NOMO-1 treated with DMSO at 0.1 percent for 48 hours (cell line): Measurements from ENCODE around the gene STN1.

Experiments
- DNase-seq: peaks from one replicate; lab custom pipeline; 2025; ENCODE audit not compliant: unreplicated experiment; lab: John Stamatoyannopoulos, UW

Gene STN1

DNA sequence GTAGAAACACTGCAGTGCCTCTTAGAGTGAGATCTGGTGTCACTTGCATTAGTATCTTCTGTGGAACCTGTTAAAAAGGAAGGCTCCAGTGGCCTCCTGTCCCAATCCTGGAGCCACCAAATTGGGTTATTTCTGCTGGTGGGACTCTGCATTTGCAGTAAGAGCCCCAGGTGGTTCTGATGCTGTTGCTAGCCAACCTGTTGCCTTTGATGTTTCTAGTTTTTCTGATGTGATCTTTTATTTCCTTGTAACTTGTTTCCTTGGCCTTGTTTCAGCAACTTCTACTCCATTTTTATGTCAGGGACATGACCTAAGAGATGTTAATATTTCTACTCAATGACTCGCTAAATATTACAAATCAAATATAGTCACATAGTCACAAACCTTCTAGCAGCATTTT lies 12.5 kb upstream of the STN1 start:
- DNase-seq: no peak

DNA sequence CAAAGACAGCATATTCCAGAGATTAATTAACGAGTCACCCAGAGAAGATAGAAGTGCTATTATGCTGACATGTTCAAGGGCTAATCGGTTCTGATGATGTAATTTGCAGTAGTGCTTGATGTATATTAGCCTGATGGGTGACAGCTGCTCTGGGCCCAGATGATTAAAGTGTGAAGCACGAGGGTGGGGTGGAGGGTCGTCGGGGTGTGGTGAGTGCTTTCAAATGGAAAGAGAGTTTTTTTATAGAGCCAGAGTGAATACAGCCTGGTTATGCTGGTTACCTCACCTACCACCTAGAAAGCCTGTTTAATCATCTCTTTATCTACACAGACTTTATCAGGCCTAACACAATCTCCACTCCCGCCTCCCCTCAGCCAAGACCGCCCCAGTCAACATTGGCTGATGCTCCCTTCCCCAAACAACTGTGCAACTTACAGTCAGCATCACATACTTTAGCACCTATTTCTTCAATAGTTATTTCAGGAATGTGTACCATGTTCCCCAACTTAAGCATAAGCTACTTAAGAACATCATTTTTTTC lies 11.5 kb upstream of the STN1 start:
- no peak for DNase-seq

DNA sequence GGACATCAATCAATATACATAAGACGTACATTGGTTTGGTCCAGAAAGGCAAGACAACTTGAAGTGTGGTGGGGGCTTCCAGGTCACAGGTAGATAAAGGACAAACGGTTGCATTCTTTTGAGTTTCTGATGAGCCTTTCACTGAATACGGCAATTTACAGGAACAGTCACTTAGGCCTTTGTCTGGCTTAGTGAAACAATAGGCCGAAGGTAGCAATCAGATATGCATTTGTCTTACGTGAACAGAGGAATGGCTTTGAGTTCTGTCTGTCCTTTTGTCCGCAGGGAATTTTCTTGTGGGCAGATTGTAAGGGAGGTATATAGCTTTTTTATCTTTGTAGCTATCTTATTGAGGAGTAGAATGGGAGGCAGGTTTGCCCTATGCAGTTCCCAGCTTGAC lies 10.8 kb upstream of the STN1 start:
- no peak for DNase-seq

DNA sequence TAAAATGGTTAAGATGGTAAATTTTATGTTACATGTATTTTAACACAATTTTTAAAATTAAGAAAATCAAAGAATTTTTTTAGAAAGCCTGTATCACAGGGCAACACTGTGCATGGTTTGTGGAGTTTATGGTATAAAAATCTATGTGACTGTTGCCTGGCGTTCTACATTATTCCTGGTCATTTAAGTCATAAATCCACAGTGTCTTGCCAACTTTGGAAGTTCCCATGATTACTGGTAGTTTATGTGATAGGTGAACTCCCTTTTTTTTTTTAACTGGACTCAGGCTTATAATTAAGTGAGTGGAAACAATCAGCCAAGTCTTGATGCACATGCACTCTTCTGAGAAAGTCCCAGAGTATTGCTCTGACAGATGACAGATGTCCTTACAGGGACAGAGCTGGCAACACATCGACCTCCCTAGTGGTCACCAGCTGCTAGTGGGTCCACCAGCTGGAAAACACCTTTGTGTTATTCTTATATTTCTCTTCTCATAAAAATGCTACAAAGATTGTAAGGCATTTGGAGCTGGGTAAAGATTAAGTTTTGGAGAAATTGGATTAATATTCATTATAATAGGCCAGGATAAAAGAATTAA lies 8.8 kb upstream of the STN1 start:
- no peak for DNase-seq

DNA sequence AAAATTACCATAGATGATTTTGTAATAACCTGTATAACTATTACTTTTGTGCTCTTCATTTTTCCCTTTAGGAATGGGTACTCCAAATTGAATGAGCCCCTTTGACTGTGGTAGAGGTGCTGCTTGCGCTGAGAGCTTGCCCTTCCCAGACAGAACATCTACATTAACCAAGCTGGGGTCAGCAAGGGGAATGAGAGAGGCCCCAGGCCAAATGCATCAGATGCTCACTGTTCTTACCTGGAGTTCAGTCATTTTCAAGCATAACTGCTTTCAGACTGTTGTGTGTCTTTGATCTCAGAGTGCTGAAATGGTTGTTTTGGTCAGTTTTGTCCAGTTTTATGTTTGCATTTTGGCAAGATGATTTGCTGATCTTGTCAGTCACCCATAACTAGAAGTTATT lies 7.6 kb upstream of the STN1 start:
- no peak for DNase-seq

DNA sequence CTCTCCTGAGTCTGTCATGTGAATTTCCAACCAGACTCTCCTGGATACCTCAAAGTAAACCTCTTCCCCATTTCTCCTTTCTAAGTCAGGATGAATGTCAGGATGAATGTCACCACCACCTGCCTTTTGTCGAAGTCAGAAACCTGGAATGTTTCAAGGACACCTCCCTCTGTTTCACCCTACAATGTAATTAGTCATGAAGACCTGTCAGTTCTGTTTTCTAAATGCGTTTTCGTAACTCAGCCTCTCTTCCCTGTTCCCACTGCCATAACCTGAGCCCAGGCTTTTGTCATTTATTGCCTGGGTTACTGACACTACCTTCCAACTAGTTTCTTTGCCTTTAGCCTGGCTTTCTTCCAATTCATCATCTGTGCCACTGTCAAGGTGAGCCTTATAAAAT lies 5.5 kb upstream of the STN1 start:
- DNase-seq: no peak

DNA sequence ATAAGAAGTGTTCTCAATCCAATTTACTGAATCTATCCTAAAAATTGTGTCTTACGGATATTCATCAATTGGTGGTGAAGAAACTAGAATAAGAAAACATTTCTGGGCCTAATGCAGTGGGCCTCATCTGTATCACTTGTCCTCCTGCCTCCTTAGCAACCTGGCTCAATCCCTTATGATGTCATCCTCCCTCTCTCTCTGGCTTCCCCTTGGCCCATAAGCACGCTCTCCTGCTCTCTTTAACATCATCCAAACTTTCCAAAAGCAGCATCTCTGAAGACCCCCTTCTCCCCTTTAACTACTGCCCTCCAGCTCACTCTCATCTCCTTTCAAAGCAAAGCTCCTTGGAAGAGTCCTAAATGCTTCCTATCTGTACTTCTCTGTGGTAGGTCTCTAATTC lies 4.7 kb upstream of the STN1 start:
- DNase-seq: no peak

DNA sequence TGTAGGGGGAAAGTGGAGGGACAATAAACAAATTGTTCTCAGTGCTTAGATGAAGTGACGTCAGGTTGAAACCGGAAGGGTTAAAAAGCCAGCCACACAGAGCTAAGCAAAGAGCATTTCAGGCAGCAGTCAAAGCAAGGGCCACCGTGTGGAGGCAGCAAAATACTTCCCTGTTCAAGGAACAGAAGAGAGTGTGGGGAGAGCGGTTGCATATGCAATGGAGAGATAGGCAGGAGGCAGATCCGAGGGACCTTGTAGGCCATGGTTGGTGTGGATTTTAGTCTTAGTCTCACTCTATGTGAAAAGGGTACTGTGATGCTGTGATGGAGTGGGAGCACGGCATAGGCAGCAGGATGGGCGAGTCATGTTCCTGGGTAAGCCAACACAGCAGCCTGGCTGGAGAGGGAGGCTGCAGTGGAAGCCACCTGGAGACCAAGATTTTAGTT lies 3.8 kb upstream of the STN1 start:
- peak; percentile 35 for DNase-seq

DNA sequence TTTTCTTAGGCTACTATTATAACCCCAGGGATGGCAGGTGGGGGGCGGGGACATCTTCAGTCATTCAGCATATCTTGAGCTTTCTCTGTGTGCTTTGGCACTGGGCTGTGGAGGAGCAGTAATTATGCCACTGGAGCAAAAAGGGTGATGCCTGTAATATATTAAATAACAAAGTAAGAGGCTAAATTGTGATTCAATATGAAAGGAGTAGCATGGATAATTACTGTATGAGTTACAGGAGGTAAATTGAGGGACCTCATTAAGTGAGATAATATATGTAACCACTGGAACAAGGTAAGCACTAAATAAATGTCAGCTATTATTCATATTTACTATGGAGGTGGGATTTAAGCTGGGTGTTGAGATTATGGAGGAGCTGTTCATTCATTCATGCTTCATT lies 3.3 kb upstream of the STN1 start:
- no peak for DNase-seq

DNA sequence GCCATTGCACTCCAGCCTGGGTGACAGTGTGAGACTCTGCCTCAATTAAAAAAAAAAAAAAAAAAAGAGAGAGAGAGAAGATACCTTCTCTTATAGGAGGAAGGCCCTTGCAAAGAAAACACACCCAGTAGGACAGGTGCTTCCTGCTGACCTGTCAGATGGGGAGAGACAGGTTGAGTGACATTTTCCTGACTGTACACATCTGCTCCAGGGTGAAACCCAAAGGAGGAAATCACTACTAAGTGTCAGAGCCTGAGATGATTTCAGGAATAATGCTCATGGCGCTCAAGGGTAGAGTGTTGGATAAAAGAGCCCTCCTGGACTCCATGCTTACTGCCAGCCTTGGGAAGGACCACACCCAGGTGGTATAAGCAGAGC lies 1.7 kb upstream of the STN1 start:
- no peak for DNase-seq

DNA sequence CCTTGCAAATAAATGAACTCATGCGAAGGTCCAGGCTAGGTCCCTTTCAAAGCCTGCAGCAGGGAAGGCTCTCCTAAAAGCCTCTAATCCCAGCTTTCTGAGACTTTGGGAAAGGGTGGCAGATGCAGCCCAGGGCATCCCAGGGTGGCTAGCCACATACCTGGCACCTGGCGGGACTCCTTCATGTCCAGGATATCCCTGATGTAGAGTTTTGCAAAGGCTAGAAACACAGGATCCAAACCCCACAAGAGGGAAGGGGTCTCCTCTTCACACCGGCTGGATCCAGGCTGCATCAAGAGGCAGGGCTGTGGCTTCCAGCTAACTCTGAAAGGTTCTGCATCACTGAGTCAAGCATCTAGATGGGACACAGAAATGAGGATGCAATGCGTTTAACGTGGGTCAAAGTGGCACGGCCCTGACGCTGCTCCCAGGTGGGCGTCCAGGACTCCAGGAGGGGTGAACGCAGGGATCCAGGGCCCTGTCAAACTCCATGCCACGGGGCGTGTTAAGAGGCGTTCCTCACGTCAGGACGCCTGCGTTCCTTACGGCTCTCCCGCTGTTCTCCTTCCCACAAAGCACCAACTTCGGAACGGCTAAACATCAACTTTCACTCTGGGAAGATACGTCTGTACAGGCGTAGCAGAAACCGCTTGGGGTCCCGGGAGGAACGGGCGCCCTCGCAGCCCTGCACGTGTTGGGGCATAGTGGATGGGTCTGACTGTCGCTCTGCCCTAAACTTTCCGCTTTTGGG lies 507 bp downstream of the STN1 start:
- no peak for DNase-seq

DNA sequence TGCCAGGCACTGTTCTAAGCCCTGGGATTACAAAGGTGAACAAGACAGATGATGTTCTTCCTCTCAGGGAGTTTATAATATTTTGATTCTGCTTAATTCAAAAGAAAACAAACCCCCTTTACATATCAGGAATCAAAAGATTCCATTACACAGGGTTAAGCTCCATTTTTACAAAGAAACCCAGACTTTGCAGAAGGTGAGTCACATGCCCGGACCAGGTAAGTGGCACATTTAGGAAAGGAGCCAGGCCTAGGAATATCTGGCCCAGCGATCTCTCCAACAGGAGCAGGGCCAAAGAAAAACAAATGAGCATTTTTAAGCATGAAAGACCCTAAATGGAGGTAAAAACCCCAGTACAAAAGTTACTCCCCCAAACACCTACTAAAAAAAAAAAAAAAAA lies 1.1 kb downstream of the STN1 start:
- no peak for DNase-seq

DNA sequence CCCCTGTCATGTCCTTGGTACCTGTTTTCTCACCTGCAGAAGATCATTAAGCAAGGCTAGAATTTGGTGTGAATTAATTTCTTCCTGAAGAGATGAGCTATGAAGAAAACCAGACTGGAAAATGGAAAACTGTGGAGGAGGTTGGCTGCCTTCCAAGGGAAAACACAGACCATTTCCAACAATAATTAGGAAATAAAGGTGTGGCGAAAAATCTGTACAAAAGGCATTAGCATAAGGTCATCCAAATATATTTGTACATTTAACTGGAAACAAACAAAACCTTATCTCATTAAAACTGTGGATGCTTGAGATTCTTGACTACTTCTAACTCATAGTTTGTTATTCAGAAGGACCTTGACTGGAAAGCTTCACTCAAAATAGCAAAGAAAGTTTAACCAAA lies 1.7 kb downstream of the STN1 start:
- DNase-seq: no peak

DNA sequence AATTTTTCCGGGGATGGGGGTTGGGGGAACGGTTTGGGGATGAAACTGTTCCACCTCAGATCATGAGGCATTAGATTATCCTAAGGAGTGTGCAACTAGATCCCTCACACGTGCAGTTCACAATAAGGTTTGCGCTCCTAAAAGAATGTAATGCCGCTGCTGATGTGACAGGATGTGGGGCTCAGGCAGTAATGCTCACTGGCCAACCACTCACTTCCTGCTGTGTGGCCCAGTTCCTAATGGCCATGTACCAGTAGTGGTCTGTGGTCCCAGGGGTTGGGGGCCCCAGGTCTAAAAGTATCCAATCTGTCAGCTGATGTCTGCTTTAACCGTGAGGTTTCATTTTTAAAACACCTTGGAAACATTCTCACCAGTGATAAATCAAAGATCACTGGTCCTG lies 2.2 kb downstream of the STN1 start:
- no peak for DNase-seq

DNA sequence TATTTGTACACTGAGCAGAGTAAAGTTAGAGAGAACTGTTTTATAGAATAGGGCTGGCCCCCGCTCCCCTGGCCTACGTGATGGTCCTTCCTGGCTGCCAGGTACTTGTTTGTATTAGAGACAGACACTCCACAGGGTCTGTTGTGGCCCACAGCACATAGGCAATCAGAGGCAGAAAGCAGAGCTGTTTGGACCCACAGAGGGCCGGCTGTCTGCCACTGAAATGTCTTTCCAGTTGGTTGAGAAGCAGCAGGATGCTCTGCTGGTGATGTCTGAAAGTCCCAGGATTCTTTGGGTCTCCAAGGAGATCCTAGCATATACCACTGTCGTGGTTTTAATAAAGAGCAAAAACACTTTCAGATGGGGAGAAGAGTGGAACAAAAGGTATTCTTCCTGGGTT lies 5.2 kb downstream of the STN1 start:
- no peak for DNase-seq

DNA sequence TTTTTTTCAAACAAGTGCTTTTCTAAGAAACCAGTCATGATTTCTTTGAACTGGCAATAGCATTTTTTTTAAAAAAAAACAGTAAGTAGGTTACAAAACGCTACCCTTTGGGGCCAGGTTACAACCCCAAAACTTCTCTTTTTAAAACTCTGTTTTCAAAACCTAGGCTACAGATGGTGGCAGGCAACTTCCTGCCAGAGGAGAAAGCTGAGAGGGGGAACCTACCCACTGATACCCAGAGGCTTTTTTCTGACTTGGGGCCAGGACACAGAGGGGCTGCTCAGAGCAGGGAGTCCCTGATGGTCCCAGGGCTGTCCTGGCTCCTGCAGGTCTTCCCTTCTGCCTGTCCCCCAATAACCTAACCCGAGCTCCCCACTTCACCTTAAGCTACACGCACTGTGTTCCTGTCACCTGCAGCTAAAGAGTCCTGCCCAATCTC lies 6.9 kb downstream of the STN1 start:
- DNase-seq: peak; percentile 47

DNA sequence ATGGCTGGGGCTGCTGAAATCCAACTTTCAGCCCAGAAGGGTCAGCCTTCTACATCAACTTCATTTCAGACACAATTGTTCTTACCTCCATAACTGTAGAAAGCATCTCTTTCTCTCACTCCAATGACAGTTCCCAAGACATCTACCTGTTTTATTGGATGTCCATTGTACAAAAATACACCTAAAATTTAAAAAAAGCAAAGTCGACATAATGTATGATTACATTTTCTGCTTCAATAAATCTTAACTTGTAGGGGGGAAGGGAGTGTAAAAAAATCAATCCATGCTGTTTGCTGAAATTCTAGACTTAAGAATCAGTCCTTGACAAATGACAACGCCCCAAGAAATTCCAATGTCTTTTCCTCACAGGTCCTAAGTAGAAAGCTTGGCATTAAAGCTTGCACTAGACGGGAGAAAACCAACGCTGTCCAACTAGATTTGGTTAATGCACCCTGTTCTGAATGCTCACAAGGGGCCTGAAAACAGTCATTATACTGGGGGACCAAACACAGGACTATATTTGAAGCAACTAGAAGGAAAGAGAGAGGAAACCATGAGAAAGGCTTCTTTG lies 7.5 kb downstream of the STN1 start:
- DNase-seq: no peak

DNA sequence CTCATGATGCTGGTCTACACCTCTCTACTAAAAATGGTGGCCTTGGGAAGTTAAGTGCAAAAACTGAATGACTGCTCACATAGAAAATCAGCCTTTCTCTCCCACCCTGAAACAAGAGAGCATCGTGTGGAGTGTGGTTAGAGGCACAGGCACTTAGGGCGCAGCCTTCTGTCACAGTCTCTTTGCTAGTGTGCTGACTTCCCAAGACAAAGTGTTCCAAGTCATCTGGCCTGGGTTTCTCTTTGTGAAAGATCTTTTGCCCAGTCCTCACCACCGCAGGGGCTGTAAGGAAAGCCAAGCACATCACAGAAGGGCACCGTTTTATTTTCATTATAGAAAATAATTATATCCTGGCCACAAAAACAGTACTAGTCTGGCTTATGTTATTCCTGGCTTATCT lies 12.5 kb downstream of the STN1 start:
- no peak for DNase-seq

DNA sequence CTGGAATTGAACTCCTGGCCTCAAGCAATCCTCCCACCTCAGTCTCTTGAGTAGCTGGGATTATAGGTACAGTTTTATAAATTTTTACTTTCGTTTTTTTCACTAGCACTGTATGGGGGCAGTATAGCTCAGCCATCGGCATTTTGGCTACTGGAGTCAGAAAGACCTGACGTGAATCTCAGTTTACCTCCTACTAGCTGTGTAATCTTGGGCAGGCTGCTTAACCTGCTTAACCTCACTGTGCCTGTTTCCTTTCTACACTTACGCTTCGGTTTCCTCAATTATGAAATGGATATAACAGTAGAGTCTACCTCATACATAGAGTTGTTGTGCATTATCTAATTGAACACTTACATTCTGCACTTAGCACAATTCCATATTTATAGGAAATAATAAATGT lies 16.7 kb downstream of the STN1 start:
- DNase-seq: no peak

DNA sequence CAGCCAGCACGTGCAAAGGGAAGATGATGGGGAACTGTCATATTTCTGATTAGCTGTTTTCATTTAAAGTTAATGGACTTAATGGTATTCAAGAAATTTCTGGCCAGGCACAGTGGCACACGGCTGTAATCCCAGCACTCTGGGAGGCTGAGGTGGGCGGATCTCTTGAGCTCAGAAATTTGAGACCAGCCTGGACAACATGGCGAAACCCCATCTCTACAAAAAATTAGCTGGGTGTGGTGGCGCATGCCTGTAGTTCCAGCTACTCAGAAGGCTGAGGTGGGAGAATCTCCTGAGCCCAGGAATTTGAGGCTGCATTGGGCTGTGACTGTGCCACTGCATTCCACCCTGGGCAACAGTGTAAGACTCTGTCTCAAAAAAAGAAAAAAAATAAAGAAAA lies 18.7 kb downstream of the STN1 start:
- no peak for DNase-seq

DNA sequence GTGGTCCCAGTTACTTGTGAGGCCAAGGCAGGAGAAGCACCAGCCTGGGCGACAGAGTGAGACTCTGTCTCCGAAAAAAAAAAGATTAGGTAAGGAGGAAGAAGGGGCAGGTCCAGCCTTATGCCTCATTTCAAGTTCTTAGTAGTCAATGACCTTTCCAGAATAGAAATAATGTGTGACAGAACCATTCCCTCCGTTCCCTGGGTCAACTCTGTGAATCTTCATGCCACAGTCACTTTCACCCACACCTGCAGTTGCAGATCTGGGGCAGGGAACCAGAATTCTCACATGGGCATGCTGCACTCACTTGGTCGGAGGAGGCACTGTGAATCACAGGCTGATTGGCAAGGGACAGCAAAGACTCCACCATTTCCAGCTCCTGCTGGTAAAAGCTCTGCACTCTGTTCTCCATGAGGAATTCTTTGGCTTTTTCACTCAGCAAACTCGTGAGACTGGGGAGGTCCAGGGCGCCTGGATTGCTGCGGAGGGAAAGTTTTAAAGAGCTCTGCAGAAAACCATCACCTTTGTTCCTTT lies 20.7 kb downstream of the STN1 start:
- no peak for DNase-seq

DNA sequence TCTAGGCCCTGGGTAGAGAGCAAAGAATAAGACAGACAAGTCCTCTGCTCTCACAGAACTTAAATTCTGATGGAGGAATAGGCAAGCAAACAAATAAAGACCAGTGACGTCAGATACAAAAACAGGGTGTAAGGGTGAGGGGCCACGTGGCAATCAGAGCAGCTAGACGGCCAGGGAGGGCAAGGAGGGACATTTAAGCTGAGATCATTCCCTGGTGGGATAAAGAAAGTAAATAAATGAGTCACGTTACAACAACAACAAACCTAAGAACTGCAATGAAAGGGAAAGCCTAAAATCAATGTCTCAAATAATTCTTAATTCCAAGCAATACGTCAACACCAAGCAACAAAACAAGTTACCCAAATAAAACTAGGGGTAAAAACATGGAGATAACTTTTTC lies 21.8 kb downstream of the STN1 start:
- no peak for DNase-seq
